ENCODE results near the gene CWH43. TPM values are rescaled to one million over a fixed set of nuclear protein-coding genes. Genes with fewer than 3 reads are reported as not detected.
A peak's percentile ranks its signal among the peaks of the same experiment; 100 is the strongest.

The CWH43 gene
- total and polyA plus RNA-seq, 2 experiments from 2014 or later = not detected

DNA sequence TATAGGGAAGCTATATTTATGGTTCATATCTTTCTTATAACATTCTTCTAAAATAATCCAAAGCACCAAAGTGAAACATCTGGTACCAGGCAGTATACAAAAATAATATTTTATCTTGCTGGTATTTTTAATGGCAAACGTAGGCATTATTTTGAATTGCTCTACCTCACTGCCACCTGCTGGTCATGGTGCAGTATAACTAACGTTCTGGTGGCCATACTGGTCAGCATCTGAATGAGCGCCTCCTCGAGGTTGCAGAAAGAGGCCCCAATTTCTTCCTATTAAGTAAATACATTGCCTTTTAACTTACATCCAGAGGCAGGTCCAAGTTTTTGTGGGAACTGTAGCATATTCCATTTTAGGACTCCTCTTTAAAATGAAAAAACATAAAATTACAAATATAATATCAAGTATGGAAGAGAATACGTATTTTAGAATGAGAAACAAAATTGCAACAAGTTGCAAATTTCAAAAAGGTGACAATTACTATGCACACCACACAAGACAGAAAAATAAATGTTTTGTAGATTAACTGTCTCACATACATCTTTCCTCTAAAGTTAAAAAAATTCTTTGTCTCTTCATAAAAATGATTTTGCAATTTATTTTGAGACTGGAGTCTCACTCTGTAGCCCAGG lies 22.9 kb upstream of the CWH43 start:
- no peak overlapping the region for H3K27ac ChIP-seq
- DNase-seq (ENCODE audit: low read depth in 1 of 2, low spot score in 1 of 2) = peak; percentile 87 to 93
- H3K27me3 ChIP-seq = no peaks in the 10 kb centered on the region
- H3K36me3 ChIP-seq = no peaks in the 10 kb centered on the region
- no peaks in the 10 kb centered on the region for H3K4me1 ChIP-seq (ENCODE audit: low read depth)
- TF ChIP-seq, protein P1, sequence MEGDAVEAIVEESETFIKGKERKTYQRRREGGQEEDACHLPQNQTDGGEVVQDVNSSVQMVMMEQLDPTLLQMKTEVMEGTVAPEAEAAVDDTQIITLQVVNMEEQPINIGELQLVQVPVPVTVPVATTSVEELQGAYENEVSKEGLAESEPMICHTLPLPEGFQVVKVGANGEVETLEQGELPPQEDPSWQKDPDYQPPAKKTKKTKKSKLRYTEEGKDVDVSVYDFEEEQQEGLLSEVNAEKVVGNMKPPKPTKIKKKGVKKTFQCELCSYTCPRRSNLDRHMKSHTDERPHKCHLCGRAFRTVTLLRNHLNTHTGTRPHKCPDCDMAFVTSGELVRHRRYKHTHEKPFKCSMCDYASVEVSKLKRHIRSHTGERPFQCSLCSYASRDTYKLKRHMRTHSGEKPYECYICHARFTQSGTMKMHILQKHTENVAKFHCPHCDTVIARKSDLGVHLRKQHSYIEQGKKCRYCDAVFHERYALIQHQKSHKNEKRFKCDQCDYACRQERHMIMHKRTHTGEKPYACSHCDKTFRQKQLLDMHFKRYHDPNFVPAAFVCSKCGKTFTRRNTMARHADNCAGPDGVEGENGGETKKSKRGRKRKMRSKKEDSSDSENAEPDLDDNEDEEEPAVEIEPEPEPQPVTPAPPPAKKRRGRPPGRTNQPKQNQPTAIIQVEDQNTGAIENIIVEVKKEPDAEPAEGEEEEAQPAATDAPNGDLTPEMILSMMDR (IDR thresholded peaks at IDR 0.05; ENCODE audit: low read depth, low read length) = peak; percentile 99
- no peaks in the 10 kb centered on the region for H3K9me3 ChIP-seq (ENCODE audit: low read depth)
- no peak overlapping the region for H3K4me3 ChIP-seq

DNA sequence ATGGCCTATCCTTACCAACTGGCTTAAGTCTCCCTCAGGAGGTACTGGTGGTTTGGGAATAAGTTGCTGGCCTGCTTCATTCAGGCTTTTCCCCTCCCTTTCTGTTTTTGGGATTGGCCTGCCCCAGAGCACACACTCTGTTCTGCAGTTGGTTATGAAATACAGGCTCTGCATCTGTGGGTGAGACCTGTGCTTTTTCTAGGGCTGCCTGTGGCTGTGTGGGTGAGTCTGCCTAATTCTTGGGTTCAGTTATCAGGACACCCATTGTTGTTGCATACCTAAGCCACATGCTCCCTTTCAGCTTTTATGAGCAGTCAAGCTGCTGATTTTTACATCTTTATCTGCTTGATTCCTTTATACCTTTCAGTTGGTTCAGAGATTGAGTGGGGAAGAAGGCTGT lies 19.0 kb upstream of the CWH43 start:
- H3K4me1 ChIP-seq (ENCODE audit: low read depth) = no peaks in the 10 kb centered on the region
- H3K4me3 ChIP-seq = no peak overlapping the region
- H3K36me3 ChIP-seq = no peaks in the 10 kb centered on the region
- H3K9me3 ChIP-seq (ENCODE audit: low read depth) = no peaks in the 10 kb centered on the region
- no peaks in the 10 kb centered on the region for H3K27me3 ChIP-seq
- no peak overlapping the region for H3K27ac ChIP-seq
- TF ChIP-seq, protein P1 (IDR thresholded peaks at IDR 0.05; ENCODE audit: low read depth, low read length) = no peak
- no peak for DNase-seq (ENCODE audit: low read depth in 1 of 2, low spot score in 1 of 2)

DNA sequence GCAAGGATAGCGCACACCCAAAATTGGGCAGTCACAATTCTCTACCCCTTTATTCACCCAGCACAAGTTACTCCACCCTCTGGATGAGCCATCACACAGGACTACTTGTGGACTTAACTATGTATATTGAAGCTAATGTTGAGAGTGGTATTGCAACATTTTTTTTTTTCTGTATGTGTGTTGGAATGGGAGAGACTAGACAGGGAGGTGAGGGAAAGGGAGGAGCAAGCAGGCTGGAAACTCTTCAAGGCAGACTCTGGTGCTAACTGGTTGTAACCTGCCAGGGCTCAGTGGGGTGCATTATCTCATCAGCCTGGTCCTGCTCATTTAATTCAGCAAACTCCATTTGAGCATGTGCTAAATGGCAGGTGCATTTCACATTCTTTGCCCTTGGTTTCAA lies 18.4 kb upstream of the CWH43 start:
- Histone ChIP-seq H3K4me1 (ENCODE audit: low read depth) (no peaks in the 10 kb centered on the region), H3K27ac (no peak overlapping the region), H3K9me3 (ENCODE audit: low read depth) (no peaks in the 10 kb centered on the region), H3K27me3 (no peaks in the 10 kb centered on the region), H3K4me3 (no peak overlapping the region), H3K36me3 (no peaks in the 10 kb centered on the region)
- no peak for DNase-seq (ENCODE audit: low read depth in 1 of 2, low spot score in 1 of 2)
- TF ChIP-seq, protein P1 (IDR thresholded peaks at IDR 0.05; ENCODE audit: low read depth, low read length) = no peak

DNA sequence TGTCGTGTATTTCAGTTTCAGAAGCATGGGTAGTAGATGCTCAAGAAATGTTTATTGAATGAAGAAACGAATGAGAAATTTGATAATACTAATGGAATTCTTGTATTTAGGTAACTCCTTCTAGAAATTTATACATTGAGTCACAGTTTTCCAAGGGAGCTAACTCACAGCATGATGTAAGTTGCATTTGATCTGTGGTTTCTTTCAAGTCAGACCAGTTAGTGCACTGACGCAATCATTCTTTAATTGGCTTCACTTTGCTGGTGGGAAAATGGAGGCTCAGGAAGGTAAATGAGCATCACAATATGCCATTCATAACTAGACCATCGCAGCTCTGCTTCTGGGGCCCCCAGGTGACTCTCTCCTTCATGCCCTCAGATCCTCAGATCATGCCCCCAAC lies 17.3 kb upstream of the CWH43 start:
- H3K4me3 ChIP-seq = no peak overlapping the region
- DNase-seq (ENCODE audit: low read depth in 1 of 2, low spot score in 1 of 2) = peak in 1 of 2 donors; percentile 31
- H3K27me3 ChIP-seq = no peaks in the 10 kb centered on the region
- H3K36me3 ChIP-seq = no peaks in the 10 kb centered on the region
- H3K27ac ChIP-seq = no peak overlapping the region
- TF ChIP-seq, protein P1 (IDR thresholded peaks at IDR 0.05; ENCODE audit: low read depth, low read length) = no peak
- no peaks in the 10 kb centered on the region for H3K9me3 ChIP-seq (ENCODE audit: low read depth)
- no peaks in the 10 kb centered on the region for H3K4me1 ChIP-seq (ENCODE audit: low read depth)

DNA sequence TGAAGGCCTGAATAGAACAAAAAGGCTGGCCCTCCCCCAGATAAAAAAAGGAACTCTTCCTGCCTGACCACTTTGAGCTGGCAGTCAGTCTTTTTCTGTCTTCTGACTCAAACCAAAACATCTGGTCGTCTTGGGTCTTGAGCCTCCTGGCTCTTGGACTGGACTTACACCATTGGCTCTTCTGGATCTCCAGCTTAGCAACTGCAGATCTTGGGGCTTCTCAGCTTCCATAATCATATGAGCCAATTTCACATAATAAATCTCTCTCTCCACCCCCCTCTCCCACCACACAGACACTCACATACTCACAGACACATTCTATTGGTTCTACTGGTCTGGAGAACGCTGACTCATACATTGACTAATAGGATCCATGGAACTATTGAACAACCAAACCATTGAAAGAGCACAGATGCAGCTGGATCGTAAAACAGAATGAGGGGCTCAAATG lies 15.6 kb upstream of the CWH43 start:
- no peaks in the 10 kb centered on the region for H3K9me3 ChIP-seq (ENCODE audit: low read depth)
- no peaks in the 10 kb centered on the region for H3K27me3 ChIP-seq
- no peak overlapping the region for H3K4me3 ChIP-seq
- DNase-seq (ENCODE audit: low read depth in 1 of 2, low spot score in 1 of 2) = no peak
- no peak overlapping the region for H3K27ac ChIP-seq
- TF ChIP-seq, protein P1 (IDR thresholded peaks at IDR 0.05; ENCODE audit: low read depth, low read length) = no peak
- H3K4me1 ChIP-seq (ENCODE audit: low read depth) = no peaks in the 10 kb centered on the region
- no peaks in the 10 kb centered on the region for H3K36me3 ChIP-seq
